Nephron (organoid): Measurements from ENCODE around the gene DOCK3.
"Not testable (repeated sequence)": the region's sequence is repeated elsewhere in the genome, so short reads cannot be mapped to it uniquely, and the experiment has no call there.

Source experiments
- H3K27ac Mint-ChIP-seq, 3 experiments: 2 replicates each; pipeline ENCODE4 v1.8.0; 2020; ENCODE audit warnings: mixed read lengths in 3 of 3, mild to moderate bottlenecking in 2 of 3, moderate library complexity in 1 of 3
- H3K27me3 Mint-ChIP-seq: 2 replicates; pipeline ENCODE4 v1.8.0; 2021; ENCODE audit warnings: low read depth, mild to moderate bottlenecking, moderate library complexity, mixed read lengths
- H3K36me3 Mint-ChIP-seq: 2 replicates; pipeline ENCODE4 v1.8.0; 2020; ENCODE audit warnings: low read depth, mixed read lengths
- H3K4me1 Mint-ChIP-seq: 2 replicates; pipeline ENCODE4 v1.8.0; 2020; ENCODE audit warnings: mixed read lengths
- H3K4me3 Mint-ChIP-seq, 3 experiments: 2 replicates each; pipeline ENCODE4 v1.8.0; 2020; ENCODE audit warnings: mild to moderate bottlenecking in 3 of 3, mixed read lengths in 3 of 3, moderate library complexity in 2 of 3
- H3K9me3 Mint-ChIP-seq: 2 replicates; pipeline ENCODE4 v1.8.0; 2020; ENCODE audit warnings: mixed read lengths
- CTCF ChIP-seq, 3 experiments: fragments of 200-600 bp; sonication (generic); IDR thresholded peaks; one replicate each; pipeline ENCODE4 v1.5.0; 2021; ENCODE audit warnings: antibody characterized with exemption in 3 of 3; ENCODE audit not compliant: unreplicated experiment in 3 of 3

Gene DOCK3

GRCh38 chr3:51102396-51102795 is 427.7 kb downstream of the DOCK3 start:
- Mint-ChIP-seq H3K27me3 (peaks cover 3% of the 10 kb centered on the region), H3K27ac (no peak overlapping the region), H3K4me3 (no peak overlapping the region), H3K9me3 (peaks cover 8% of the 10 kb centered on the region), H3K36me3 (no peaks in the 10 kb centered on the region), H3K4me1 (no peaks in the 10 kb centered on the region)
- no peak for TF ChIP-seq CTCF (IDR thresholded peaks at IDR 0.05; ENCODE audit: unreplicated experiment in 3 of 3)

GRCh38 chr3:51106242-51106876 is 431.6 kb downstream of the DOCK3 start:
- no peak for TF ChIP-seq CTCF (IDR thresholded peaks at IDR 0.05; ENCODE audit: unreplicated experiment in 3 of 3)
- Mint-ChIP-seq H3K27ac (no peak overlapping the region), H3K27me3 (peaks cover 3% of the 10 kb centered on the region), H3K36me3 (no peaks in the 10 kb centered on the region), H3K4me1 (no peaks in the 10 kb centered on the region), H3K9me3 (peaks cover 33% of the 10 kb centered on the region), H3K4me3 (no peak overlapping the region)

GRCh38 chr3:51110586-51110985 is 435.9 kb downstream of the DOCK3 start:
- Mint-ChIP-seq H3K9me3 (peaks cover 40% of the 10 kb centered on the region), H3K4me3 (no peak overlapping the region), H3K27me3 (peaks cover under 1% of the 10 kb centered on the region), H3K4me1 (no peaks in the 10 kb centered on the region), H3K27ac (no peak overlapping the region), H3K36me3 (no peaks in the 10 kb centered on the region)
- no peak for TF ChIP-seq CTCF (IDR thresholded peaks at IDR 0.05; ENCODE audit: unreplicated experiment in 3 of 3)

- H3K9me3 Mint-ChIP-seq, result peaks cover 19% of the 10 kb centered on the region
- TF ChIP-seq CTCF (IDR thresholded peaks at IDR 0.05; ENCODE audit: unreplicated experiment in 3 of 3), result no peak
- no peaks in the 10 kb centered on the region for H3K27me3 Mint-ChIP-seq
- no peak overlapping the region for H3K4me3 Mint-ChIP-seq
- H3K4me1 Mint-ChIP-seq, result no peaks in the 10 kb centered on the region
- H3K27ac Mint-ChIP-seq, result no peak overlapping the region
- no peaks in the 10 kb centered on the region for H3K36me3 Mint-ChIP-seq
Measured at GRCh38 chr3:51122944-51123343, 448.2 kb downstream of the DOCK3 start.

- peaks cover 14% of the 10 kb centered on the region for H3K9me3 Mint-ChIP-seq
- H3K4me1 Mint-ChIP-seq, result no peaks in the 10 kb centered on the region
- no peak overlapping the region for H3K27ac Mint-ChIP-seq
- H3K36me3 Mint-ChIP-seq, result no peaks in the 10 kb centered on the region
- no peaks in the 10 kb centered on the region for H3K27me3 Mint-ChIP-seq
- no peak for TF ChIP-seq CTCF (IDR thresholded peaks at IDR 0.05; ENCODE audit: unreplicated experiment in 3 of 3)
- H3K4me3 Mint-ChIP-seq, result no peak overlapping the region
Measured at GRCh38 chr3:51123531-51123930, 448.8 kb downstream of the DOCK3 start.

GRCh38 chr3:51131607-51132006 is 456.9 kb downstream of the DOCK3 start:
- not testable (repeated sequence) for H3K27ac Mint-ChIP-seq, H3K4me3 Mint-ChIP-seq, H3K4me1 Mint-ChIP-seq, H3K36me3 Mint-ChIP-seq, H3K27me3 Mint-ChIP-seq
- H3K9me3 Mint-ChIP-seq, result peaks cover 21% of the 10 kb centered on the region
